ENCODE measurements around the gene HDGF. TPM values are rescaled to one million over a fixed set of nuclear protein-coding genes. Genes with fewer than 3 reads are reported as not detected.
"Not testable (repeated sequence)": the region's sequence is repeated elsewhere in the genome, so short reads cannot be mapped to it uniquely, and the experiment has no call there.

Gene HDGF
- total RNA-seq, 4 donors from 2014 or later, result 41.2 to 150 (median 73.7) TPM

DNA sequence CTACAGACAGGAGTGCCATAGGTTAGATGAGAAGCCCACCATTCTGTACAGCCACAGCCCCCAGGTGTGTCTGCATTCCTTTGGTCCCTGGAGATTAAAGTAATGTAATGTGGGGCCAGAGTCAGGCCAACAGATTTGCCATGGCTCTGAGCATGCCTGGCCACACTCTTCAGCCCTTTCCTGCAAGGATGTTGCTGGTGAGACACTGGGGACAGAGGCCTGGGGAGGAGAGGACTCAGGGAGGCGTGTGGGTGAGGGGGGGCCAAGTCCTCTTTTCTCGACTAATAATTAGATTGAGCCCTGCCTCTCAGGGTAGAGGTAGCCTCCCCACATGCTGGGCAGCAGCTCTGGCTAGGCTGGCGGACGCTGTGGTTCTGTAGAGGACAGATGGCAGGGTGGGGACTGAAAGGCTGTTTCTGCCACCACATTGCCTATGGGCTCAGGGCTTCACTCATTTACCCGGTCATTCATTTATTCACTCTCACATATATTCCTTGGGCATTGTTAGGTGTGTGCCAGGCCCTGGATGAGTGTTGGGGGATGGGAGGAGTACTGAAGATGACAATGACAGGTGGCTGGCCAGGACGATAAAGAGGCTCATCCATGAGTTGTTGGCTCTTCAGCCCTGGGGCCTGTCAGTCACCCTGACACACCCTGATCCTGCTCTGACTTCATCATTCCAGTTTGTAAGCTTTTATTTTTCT lies 8.8 kb upstream of the HDGF start:
- no peak overlapping the region for H3K4me3 ChIP-seq
- TF ChIP-seq POLR2A (IDR thresholded peaks at IDR 0.05), result no peak
- TF ChIP-seq CTCF (IDR thresholded peaks at IDR 0.05), result no peak
- no peak overlapping the region for H3K27ac ChIP-seq
- H3K36me3 ChIP-seq, result no peaks in the 10 kb centered on the region
- H3K27me3 ChIP-seq, result no peaks in the 10 kb centered on the region
- no peaks in the 10 kb centered on the region for H3K4me1 ChIP-seq
- DNase-seq, result no peak
- no peaks in the 10 kb centered on the region for H3K9me3 ChIP-seq
- intact Hi-C loops (cut with DNase I; ENCODE audit: low total_unique reads), result no loop called here

GRCh38 chr1:156757572-156758253 lies 6.2 kb upstream of the HDGF start:
- intact Hi-C loops (cut with DNase I; ENCODE audit: low total_unique reads); DNase-seq: not testable (repeated sequence)

GRCh38 chr1:156756355-156756754 lies 4.9 kb upstream of the HDGF start:
- no peak for DNase-seq
- no peaks in the 10 kb centered on the region for H3K4me1 ChIP-seq
- H3K9me3 ChIP-seq, result no peaks in the 10 kb centered on the region
- H3K36me3 ChIP-seq, result no peaks in the 10 kb centered on the region
- H3K27ac ChIP-seq, result no peak overlapping the region
- no peak for TF ChIP-seq POLR2A (IDR thresholded peaks at IDR 0.05)
- TF ChIP-seq CTCF (IDR thresholded peaks at IDR 0.05), result no peak
- H3K27me3 ChIP-seq, result no peaks in the 10 kb centered on the region
- intact Hi-C loops (cut with DNase I; ENCODE audit: low total_unique reads), result no loop called here
- H3K4me3 ChIP-seq, result no peak overlapping the region

More at GRCh38 chr1:156757572-156758253, 6.2 kb upstream of the HDGF start:
- not testable (repeated sequence) for H3K4me3 ChIP-seq, H3K36me3 ChIP-seq, H3K27ac ChIP-seq, H3K9me3 ChIP-seq, H3K27me3 ChIP-seq, H3K4me1 ChIP-seq

DNA sequence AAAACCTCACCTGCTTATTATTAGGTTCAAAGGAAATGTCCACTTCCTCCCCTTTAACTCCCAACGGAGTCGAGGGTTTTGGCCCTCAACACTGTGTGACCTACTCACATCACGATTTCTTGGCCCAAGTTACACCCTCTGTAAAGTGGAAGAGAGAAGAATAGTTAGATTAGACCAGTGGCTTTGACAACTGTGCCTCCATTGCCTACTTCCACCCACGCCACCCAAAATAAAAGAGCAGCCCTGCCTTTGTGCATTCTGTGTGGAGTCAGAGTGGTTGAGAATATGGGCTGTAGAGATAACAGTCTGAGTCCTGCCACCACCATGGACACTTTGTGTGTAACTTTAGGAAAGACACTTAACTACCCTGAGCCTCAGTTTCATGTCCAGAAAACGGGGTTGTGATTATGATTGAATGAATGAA lies 4.1 kb upstream of the HDGF start:
- Histone ChIP-seq H3K9me3 (no peaks in the 10 kb centered on the region), H3K27me3 (no peaks in the 10 kb centered on the region), H3K4me3 (no peak overlapping the region), H3K4me1 (no peaks in the 10 kb centered on the region), H3K27ac (no peak overlapping the region), H3K36me3 (no peaks in the 10 kb centered on the region)
- no peak for DNase-seq
- TF ChIP-seq POLR2A (IDR thresholded peaks at IDR 0.05) (no peak), CTCF (IDR thresholded peaks at IDR 0.05) (no peak)
- intact Hi-C loops (cut with DNase I; ENCODE audit: low total_unique reads), result no loop called here

GRCh38 chr1:156754219-156754618 lies 2.7 kb upstream of the HDGF start:
- no peaks in the 10 kb centered on the region for H3K4me1 ChIP-seq
- no peak for TF ChIP-seq POLR2A (IDR thresholded peaks at IDR 0.05)
- no peak for TF ChIP-seq CTCF (IDR thresholded peaks at IDR 0.05)
- no peak overlapping the region for H3K4me3 ChIP-seq
- H3K27ac ChIP-seq, result no peak overlapping the region
- no peaks in the 10 kb centered on the region for H3K9me3 ChIP-seq
- intact Hi-C loops (cut with DNase I; ENCODE audit: low total_unique reads), result no loop called here
- DNase-seq, result no peak
- no peaks in the 10 kb centered on the region for H3K36me3 ChIP-seq
- no peaks in the 10 kb centered on the region for H3K27me3 ChIP-seq
